Measurements from ENCODE around the gene DLGAP4.

DLGAP4 gene

GRCh38 chr20:36487069-36487468, 180.9 kb downstream of the DLGAP4 start:
- Histone ChIP-seq H3K4me2 (no peak overlapping the region), H3K27me3 (ENCODE audit: insufficient read depth, low read depth) (no peaks in the 10 kb centered on the region), H3K9ac (no peak overlapping the region), H3K36me3 (ENCODE audit: insufficient read depth) (no peaks in the 10 kb centered on the region), H3K27ac (no peak overlapping the region), H2AFZ (ENCODE audit: low read depth) (no peak overlapping the region), H3K4me3 (IDR thresholded peaks at IDR 0.05; ENCODE audit: insufficient read depth, low read depth, low read length) (no peak overlapping the region), H4K20me1 (ENCODE audit: insufficient read depth) (peaks cover 4% of the 10 kb centered on the region; the same call in 1 of the 2 replicates), H3K79me2 (ENCODE audit: insufficient read depth, low read depth) (peaks cover 8% of the 10 kb centered on the region; the same call in 1 of the 2 replicates), H3K4me1 (ENCODE audit: low read depth, poor library complexity, severe bottlenecking) (peaks cover 28% of the 10 kb centered on the region)
- TF ChIP-seq CTCF (conservative IDR thresholded peaks at IDR 0.05; ENCODE audit: low read depth, low read length), result no peak

GRCh38 chr20:36490191-36490590, 184.1 kb downstream of the DLGAP4 start:
- no peak overlapping the region for H3K4me2 ChIP-seq
- H4K20me1 ChIP-seq (ENCODE audit: insufficient read depth), result no peaks in the 10 kb centered on the region
- no peaks in the 10 kb centered on the region for H3K36me3 ChIP-seq (ENCODE audit: insufficient read depth)
- H3K79me2 ChIP-seq (ENCODE audit: insufficient read depth, low read depth), result 0 out of 2 replicates have a peak, but pooled peaks cover 2% of the 10 kb centered on the region
- H3K4me3 ChIP-seq (IDR thresholded peaks at IDR 0.05; ENCODE audit: insufficient read depth, low read depth, low read length), result no peak overlapping the region
- TF ChIP-seq CTCF (conservative IDR thresholded peaks at IDR 0.05; ENCODE audit: low read depth, low read length), result no peak
- no peak overlapping the region for H3K27ac ChIP-seq
- H3K27me3 ChIP-seq (ENCODE audit: insufficient read depth, low read depth), result no peaks in the 10 kb centered on the region
- no peak overlapping the region for H2AFZ ChIP-seq (ENCODE audit: low read depth)
- no peak overlapping the region for H3K9ac ChIP-seq
- peaks cover 40% of the 10 kb centered on the region for H3K4me1 ChIP-seq (ENCODE audit: low read depth, poor library complexity, severe bottlenecking)

GRCh38 chr20:36491901-36492617, 185.9 kb downstream of the DLGAP4 start:
- TF ChIP-seq CTCF (conservative IDR thresholded peaks at IDR 0.05; ENCODE audit: low read depth, low read length), result no peak
- H2AFZ ChIP-seq (ENCODE audit: low read depth), result no peak overlapping the region
- peak overlapping the region; percentile 66 for H3K27ac ChIP-seq
- H4K20me1 ChIP-seq (ENCODE audit: insufficient read depth), result no peaks in the 10 kb centered on the region
- no peak overlapping the region for H3K4me3 ChIP-seq (IDR thresholded peaks at IDR 0.05; ENCODE audit: insufficient read depth, low read depth, low read length)
- H3K9ac ChIP-seq, result no peak overlapping the region
- no peaks in the 10 kb centered on the region for H3K36me3 ChIP-seq (ENCODE audit: insufficient read depth)
- H3K79me2 ChIP-seq (ENCODE audit: insufficient read depth, low read depth), result 0 out of 2 replicates have a peak, but pooled peaks cover 4% of the 10 kb centered on the region
- peak overlapping the region; percentile 18; the same call in 1 of the 2 replicates for H3K4me2 ChIP-seq
- peaks cover 43% of the 10 kb centered on the region for H3K4me1 ChIP-seq (ENCODE audit: low read depth, poor library complexity, severe bottlenecking)
- no peaks in the 10 kb centered on the region for H3K27me3 ChIP-seq (ENCODE audit: insufficient read depth, low read depth)

GRCh38 chr20:36493051-36493800, 187.1 kb downstream of the DLGAP4 start:
- no peak overlapping the region for H3K4me3 ChIP-seq (IDR thresholded peaks at IDR 0.05; ENCODE audit: insufficient read depth, low read depth, low read length)
- peak; percentile 48 for TF ChIP-seq CTCF (conservative IDR thresholded peaks at IDR 0.05; ENCODE audit: low read depth, low read length)
- H3K9ac ChIP-seq, result peak overlapping the region; percentile 16; the same call in 1 of the 2 replicates
- H3K4me2 ChIP-seq, result 0 out of 2 replicates have a peak overlapping the region, but pooled peaks have one; percentile 9
- peaks cover 43% of the 10 kb centered on the region for H3K4me1 ChIP-seq (ENCODE audit: low read depth, poor library complexity, severe bottlenecking)
- H3K27ac ChIP-seq, result peak overlapping the region; percentile 66
- H3K36me3 ChIP-seq (ENCODE audit: insufficient read depth), result no peaks in the 10 kb centered on the region
- no peaks in the 10 kb centered on the region for H3K27me3 ChIP-seq (ENCODE audit: insufficient read depth, low read depth)
- H2AFZ ChIP-seq (ENCODE audit: low read depth), result no peak overlapping the region
- 0 out of 2 replicates have a peak, but pooled peaks cover 4% of the 10 kb centered on the region for H3K79me2 ChIP-seq (ENCODE audit: insufficient read depth, low read depth)
- no peaks in the 10 kb centered on the region for H4K20me1 ChIP-seq (ENCODE audit: insufficient read depth)
